IPS DF 19.7 (cell line): ENCODE data around the gene SLC37A2.

Experiments
- DNase-seq: peaks from one replicate; pipeline ENCODE4 v3.0.0-alpha.2; 2013; ENCODE audit warnings: low read depth, low spot score

The SLC37A2 gene

DNA sequence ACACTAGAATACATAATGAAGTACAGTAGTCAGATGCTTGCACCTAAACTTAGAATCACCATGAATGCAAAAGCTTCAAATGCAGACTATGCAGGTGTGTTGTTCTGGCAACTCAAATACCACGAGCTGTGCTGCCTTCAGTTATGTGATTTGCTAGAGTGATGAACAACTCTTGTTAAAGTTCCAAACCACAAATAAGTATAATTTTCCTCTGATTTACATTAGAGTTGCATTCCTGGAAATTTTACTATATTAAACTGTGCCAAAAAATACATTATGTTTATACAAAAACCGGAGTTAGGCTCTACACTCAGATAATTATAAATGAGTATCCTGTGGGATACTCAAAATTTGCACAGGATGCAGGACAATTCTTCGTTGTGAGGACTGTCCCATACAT, 45.4 kb downstream of the SLC37A2 start:
- DNase-seq, result no peak

- no peak for DNase-seq
These were observed 47.4 kb downstream of the SLC37A2 start for GRCh38 chr11:125110506-125110905.

DNA sequence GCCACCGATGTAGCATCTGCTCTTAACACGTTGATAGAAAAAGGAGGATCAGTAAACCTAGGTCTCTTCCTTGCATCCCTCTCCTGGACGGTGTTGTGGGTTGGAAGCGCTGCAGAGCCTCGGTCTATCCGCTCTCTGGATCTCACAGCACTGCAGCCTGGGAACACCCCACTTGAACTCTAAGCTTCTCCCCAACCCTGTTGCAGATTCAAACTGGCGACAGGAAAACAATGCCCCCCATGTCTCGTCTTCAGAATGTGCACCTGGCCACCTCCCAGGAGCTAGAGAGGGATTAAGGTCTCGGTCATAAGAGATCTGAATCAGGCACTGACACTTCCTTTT, 47.9 kb downstream of the SLC37A2 start:
- DNase-seq, result no peak

DNA sequence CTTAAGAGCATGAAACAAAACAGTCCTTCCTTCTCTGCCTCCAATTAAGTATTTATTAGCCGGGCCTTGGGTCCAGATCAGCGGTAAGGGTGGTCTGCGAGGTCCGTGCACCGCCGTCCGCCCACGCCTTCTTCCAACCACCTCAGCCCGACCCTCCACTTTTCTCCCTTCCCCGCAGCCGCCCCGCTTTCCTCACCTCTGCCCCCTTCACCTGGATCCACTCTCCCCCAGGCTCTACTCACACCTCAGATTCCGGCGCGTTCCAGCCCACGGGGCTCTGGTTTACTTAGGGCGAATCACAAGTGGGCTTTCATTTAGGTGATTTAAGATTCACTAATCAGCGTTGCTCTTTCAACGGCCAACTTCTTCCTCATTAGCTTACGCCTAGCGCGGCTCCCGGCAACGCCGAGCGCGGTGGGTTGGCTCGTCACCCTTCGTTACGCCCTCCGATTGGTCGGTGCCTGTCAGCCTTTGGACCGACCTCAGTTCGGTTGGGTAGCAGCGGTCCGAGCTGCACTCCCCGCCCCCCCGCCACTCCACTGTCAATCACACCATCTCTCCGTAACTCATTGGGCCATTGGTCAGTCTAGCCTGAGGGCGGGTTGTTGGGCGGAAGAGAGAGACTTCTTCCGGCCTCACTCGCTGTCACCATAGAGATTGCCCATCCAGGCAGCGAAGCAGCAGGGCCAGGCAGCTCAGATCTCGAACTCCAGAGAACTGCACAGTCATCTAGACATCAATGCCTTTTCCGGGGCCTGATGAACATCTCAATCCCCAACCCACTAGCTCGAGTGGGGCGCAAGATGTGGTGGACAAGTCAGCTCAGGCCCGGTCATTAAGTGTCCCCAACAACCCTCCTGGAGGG, 48.5 kb downstream of the SLC37A2 start, which contains the start of gene TMEM218:
TMEM218 (minus strand) TSS at position 284 of the 865 bp plus-strand sequence. CDS start 9,385 bp downstream, outside the sequence.
- DNase-seq, result peak; percentile 94

GRCh38 chr11:125112208-125112604, 49.1 kb downstream of the SLC37A2 start:
- DNase-seq, result no peak

DNA sequence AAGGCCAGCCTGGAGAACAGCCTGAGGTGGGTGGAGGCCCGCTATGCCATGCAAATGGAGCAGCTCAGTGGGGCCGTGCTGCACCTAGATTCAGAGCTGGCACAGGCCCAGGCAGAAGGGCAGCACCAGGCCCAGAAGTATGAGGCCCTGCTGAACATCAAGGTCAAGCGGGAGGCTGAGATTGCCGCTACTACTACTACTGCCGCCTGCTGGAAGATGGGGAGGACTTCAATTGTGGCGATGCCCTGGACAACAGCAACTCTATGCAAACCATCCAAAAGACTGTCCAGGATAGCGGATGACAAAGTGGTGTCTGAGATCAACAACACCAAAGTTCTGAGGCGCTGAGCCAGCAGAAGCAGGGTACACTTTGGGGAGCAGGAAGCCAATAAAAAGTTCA, 51.4 kb downstream of the SLC37A2 start:
- DNase-seq, result no peak

- DNase-seq, result no peak
These were observed 54.3 kb downstream of the SLC37A2 start for GRCh38 chr11:125117429-125117828.

DNA sequence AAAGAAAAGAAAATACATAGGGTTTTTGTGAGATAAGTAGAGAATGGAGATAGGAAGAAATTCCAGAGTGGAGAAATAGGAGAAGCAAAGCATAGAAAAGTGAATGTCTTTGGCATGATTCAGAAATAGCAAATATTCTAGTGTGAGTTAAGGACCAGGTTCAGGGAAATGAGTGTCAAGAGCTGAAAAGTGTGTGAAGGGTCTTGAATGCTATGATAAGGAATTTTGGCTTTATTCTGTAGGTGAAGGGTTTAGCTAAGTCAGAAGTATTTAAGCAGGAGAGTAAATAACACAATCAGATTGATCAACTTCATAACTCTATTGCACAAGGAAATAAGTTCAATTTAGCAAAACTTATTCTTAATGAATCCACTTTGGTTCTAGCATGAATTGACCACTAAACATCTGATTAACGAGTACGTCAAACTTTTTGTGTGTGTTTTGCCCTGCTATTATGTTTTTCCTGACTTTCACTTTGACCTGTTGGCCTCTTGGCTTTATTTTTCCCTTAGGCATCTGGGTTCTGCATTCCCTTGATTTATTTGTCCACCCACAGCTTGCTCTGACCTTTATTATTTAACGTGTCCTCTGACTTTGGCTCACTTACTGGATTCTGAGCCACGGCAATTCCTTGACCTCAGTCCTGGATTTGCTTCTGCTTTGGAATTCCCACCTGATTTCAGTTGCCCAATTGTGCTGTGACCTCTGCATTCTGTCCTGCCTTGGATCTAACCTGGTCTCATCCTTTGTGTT, 60.3 kb downstream of the SLC37A2 start:
- DNase-seq, result no peak

DNA sequence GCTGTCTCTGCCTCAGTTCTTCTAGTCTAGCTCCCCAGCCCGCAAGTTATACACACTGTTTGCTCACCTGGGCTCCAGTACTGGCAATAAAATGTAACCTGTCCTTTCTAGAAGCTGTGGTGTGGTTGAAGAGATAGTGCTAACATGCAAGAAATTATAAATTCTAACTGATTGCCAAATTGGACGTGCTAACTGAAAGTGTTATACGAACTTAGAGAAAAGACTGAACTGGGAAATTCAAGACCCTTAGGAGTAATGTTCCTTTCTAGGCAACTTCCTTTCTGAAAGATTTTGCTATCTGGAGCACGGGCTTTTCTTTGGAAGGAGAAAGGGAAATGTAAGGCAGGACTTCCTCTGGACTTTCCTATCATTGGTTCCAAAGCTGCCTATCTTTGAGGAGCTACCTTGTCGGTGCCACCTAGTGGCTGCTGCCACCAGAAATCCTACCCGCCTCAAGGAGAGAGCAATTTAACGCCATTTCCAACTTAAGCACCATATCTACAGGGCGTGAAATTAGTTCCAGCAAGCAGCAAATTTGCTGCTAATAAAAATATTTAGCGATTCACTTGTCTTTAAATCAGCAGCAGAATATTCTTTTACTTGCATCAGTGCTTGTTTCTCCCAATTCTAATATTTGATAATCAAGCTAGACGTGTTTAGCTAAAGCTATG, 61.0 kb downstream of the SLC37A2 start:
- peak; percentile 50 for DNase-seq

DNA sequence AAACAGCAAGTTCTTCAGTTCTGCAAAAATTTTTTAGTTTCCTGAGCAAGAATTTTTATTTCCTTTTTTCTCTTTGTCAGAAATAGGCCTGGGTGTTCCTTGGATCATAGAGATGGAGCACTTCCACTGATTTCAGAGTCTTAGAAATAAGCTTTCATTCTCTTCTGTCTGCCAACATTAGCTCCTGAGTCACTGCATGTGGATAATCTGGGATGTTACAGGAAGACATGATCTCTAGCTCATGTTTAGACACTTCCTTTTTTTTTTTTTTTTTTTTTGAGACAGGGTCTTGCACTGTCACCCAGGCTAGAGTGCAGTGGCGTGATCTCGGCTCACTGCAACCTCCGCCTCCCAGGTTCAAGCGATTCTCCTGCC, 61.5 kb downstream of the SLC37A2 start:
- DNase-seq, result no peak

DNA sequence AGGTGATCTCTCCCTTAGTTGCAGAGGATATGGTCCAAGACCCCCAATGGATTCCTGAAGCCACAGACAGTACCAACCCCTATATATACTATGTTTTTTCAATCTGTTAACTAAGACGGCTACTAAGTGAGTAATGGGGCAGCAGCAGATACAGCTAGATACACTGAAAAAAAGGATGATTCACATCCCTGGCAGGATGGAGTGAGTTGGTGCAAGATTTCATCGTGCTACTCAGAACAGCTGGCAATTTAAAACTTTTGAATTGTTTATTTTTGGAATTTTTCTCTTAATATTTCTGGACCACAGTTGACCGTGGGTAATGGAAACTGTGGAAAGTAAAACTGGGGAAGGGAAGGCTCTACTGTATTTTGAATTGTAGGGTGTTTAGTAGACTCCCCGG, 65.3 kb downstream of the SLC37A2 start:
- no peak for DNase-seq

- DNase-seq, result no peak
These were observed 66.3 kb downstream of the SLC37A2 start for GRCh38 chr11:125129316-125129993.

DNA sequence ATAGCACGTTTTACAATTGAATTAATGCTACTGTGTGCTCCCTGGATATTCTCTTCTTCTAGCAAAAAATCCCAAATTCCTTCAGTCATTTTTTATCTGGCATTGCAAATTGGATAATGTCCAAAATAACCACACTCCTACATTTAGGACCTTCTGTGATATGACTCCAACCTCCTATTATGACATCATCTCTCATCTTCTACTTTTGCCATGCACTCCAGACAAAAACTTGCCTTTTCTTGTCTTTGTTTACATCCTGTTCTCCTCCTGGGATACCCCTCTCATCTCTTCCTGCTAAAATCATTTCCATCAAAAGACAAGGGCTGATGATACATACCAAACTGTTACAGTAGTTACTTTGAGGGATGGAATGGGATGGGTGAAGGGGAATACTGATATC, 69.0 kb downstream of the SLC37A2 start:
- no peak for DNase-seq

DNA sequence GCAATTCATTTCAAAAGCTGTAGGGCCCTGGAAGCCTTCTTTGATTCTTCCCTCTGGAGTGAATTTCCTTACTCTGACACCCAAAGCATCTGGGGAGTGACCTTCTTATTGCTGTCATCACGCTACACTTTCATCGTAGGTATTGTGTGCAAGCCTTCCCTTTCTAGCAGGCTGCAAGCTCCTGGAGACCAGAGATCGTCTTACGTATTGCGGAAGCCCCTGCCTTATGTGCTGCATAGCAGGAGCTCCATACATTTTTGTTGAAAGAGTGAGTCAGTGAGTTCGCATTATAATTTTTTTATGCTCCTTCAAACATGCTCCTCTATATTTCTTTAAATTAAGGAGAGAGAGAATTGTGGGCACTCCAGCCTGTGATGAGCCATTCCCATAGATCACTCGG, 69.5 kb downstream of the SLC37A2 start:
- no peak for DNase-seq

DNA sequence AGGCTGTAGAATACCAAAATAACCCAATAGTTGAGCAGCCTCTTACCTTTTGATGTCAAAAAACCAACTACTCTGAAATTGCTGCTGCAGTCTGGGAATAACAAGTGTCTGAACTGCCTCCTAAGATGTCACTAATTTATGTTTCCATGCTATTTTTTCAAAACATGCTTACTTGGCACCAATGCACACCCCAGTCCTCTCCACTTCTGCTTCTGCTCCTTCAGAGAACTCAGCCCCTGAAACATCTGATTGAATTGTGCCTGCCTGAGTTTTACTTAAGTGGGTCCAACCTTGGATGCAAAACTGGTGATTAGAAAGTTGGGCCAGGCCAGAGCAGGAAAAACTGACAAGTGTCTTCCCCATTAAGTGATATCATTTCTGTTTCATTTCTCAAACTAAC, 72.9 kb downstream of the SLC37A2 start:
- no peak for DNase-seq

- DNase-seq, result no peak
These were observed 75.9 kb downstream of the SLC37A2 start for GRCh38 chr11:125138966-125139365.

DNA sequence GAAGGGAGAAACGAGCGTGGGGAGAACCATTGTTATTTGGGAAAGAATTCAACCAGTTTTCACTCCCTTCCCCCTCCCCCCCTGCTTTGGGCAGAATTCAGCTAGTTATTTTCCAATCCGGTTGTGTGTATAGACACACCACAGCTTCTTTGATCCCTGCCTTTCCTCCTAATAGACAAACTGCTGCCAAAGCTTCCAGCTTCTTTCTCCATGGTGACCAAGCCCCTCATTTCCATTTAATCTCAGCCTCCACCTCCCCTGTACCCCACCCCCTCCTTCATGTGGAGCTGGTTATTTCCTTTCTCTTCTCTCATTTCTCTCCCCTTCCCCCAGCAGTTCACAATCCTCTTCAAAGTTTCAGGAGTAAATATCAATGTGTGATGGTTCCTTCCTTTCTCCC, 76.7 kb downstream of the SLC37A2 start:
- DNase-seq, result no peak
